Transverse colon (tissue), 4 donors: Measurements from ENCODE around the gene PRR5. TPM values are rescaled to one million over a fixed set of nuclear protein-coding genes. Genes with fewer than 3 reads are reported as not detected.

Source experiments
- DNase-seq: peaks from one replicate; pipeline ENCODE4 v3.0.0-alpha.2; 2019
- H3K27ac ChIP-seq, 4 donors: fragments of 200-600 bp; sonication (generic); 2 replicates each; pipeline ENCODE4 v1.5.1; 2016 to 2018; ENCODE audit warnings: inconsistent platforms in 4 of 4
- H3K27me3 ChIP-seq: fragments of 200-600 bp; sonication (generic); 2 replicates; pipeline ENCODE4 v1.5.1; 2017; ENCODE audit warnings: inconsistent platforms
- H3K36me3 ChIP-seq, 4 donors: fragments of 200-600 bp; sonication (generic); 2 replicates each; pipeline ENCODE4 v1.5.1; 2017 to 2019; ENCODE audit warnings: inconsistent platforms in 4 of 4
- H3K4me1 ChIP-seq, 4 donors: fragments of 200-600 bp; sonication (generic); 2 replicates each; pipeline ENCODE4 v1.5.1; 2017 to 2020; ENCODE audit warnings: inconsistent platforms in 4 of 4
- H3K4me3 ChIP-seq, 4 donors: fragments of 200-600 bp; sonication (generic); 1 replicate in 1 of 4; 2 replicates in 3 of 4; pipeline versions ENCODE4 v1.5.1 to v1.6.1; 2017 to 2019; ENCODE audit warnings: inconsistent platforms in 4 of 4
- H3K9me3 ChIP-seq, 2 donors: fragments of 200-600 bp; sonication (generic); 2 replicates each; pipeline ENCODE4 v1.5.1; 2017 to 2019; ENCODE audit warnings: inconsistent platforms in 2 of 2
- CTCF ChIP-seq, 5 experiments: fragments of 200-600 bp in 3 of 5; fragments of 450-650 bp in 2 of 5; sonication (generic) in 3 of 5; IDR thresholded peaks; 1 replicate in 2 of 5; 2 replicates in 3 of 5; pipeline ENCODE4 v1.5.1; 2016 to 2017; ENCODE audit warnings: antibody characterized with exemption in 5 of 5, inconsistent platforms in 3 of 5, mild to moderate bottlenecking in 2 of 5, moderate library complexity in 1 of 5
- EP300 ChIP-seq: sonication (generic); formaldehyde crosslinking; IDR thresholded peaks from one replicate; pipeline ENCODE4 v1.6.1; 2017; ENCODE audit warnings: antibody characterized with exemption, low read depth
- POLR2A ChIP-seq: fragments of 450-650 bp; IDR thresholded peaks from one replicate; pipeline ENCODE4 v1.6.1; 2016; ENCODE audit warnings: antibody characterized with exemption, mild to moderate bottlenecking, moderate library complexity
- POLR2AphosphoS5 ChIP-seq, 3 donors: sonication (generic); formaldehyde crosslinking; IDR thresholded peaks; one replicate each; pipeline ENCODE4 v1.6.1; 2016; ENCODE audit warnings: antibody characterized with exemption in 3 of 3
- WGBS, 2 donors: methylation state at CpG; one replicate each; pipeline ENCODE4 v1.1.5; 2018; ENCODE audit warnings: low coverage in 1 of 2; 5-methylcytosine and 5-hydroxymethylcytosine counted together
- in situ Hi-C, 4 donors: fragments of 200-750 bp; cut with MboI; loops; one replicate each; pipeline versions ENCODE4 v1.15.0 to v1.15.1; 2017; ENCODE audit warnings: low sequenced_read_pairs in 3 of 4, low pct_ligation_motif_present in 1 of 4, low pct_unique_long_range_greater_than_20kb in 1 of 4
- intact Hi-C: fragments of 100-400 bp; cut with DNase I; formaldehyde crosslinking; loops from one replicate; pipeline ENCODE4 v1.15.1; 2023; ENCODE audit warnings: low total_unique reads
- total RNA-seq, 4 donors: library from RNA; depleted of rRNA; stranded (reverse); fragments of >200 nt; gene quantifications; one replicate each; pipeline ENCODE4 v1.1.0, GENCODE V29; 2016

Gene PRR5
- total RNA-seq, 4 donors from 2014 or later = 17.7 to 68.3 (median 22.2) TPM

- no peaks in the 10 kb centered on the region for H3K36me3 ChIP-seq
- in situ Hi-C loops (no loop called here), intact Hi-C loops (no loop called here)
- TF ChIP-seq POLR2A = no peak
- no peak for TF ChIP-seq CTCF (IDR thresholded peaks at IDR 0.05)
- no peak for TF ChIP-seq POLR2AphosphoS5 (IDR thresholded peaks at IDR 0.05)
- TF ChIP-seq EP300 = no peak
- H3K4me1 ChIP-seq = peaks cover 0 to 66% (median 42%) of the 10 kb centered on the region in 4 donors
- no peak for DNase-seq
- H3K4me3 ChIP-seq = peak overlapping the region in 1 of 4 donors; percentile 13
- peak overlapping the region; percentile 74 to 90 (median 84) for H3K27ac ChIP-seq
- 21 to 40% methylated on average over 1 to 6 of the region's 6 CpGs for WGBS, 2 donors
- peaks cover 47% of the 10 kb centered on the region for H3K27me3 ChIP-seq
- no peaks in the 10 kb centered on the region for H3K9me3 ChIP-seq
These were observed 53.4 kb downstream of the PRR5 start for GRCh38 chr22:44755417-44755816.

- peak; percentile 71 for DNase-seq
- in situ Hi-C loops = no loop called here
- Histone ChIP-seq H3K4me3 (peak overlapping the region in 1 of 4 donors; percentile 13), H3K4me1 (peaks cover 0 to 66% (median 42%) of the 10 kb centered on the region in 4 donors), H3K36me3 (no peaks in the 10 kb centered on the region), H3K27ac (peak overlapping the region; percentile 74 to 90 (median 84)), H3K27me3 (peaks cover 41% of the 10 kb centered on the region), H3K9me3 (no peaks in the 10 kb centered on the region)
- TF ChIP-seq CTCF (IDR thresholded peaks at IDR 0.05) (no peak), POLR2A (no peak), EP300 (no peak), POLR2AphosphoS5 (IDR thresholded peaks at IDR 0.05) (no peak)
- intact Hi-C loops = no loop called here
- 20 to 33% methylated on average over 1 to 9 of the region's 9 CpGs for WGBS, 2 donors
These were observed 54.0 kb downstream of the PRR5 start for GRCh38 chr22:44755956-44756361.

- no peak for DNase-seq
- in situ Hi-C loops = no loop called here
These were observed 56.5 kb downstream of the PRR5 start for GRCh38 chr22:44758344-44758973.

GRCh38 chr22:44759001-44759400 is 57.0 kb downstream of the PRR5 start:
- Histone ChIP-seq H3K36me3 (no peaks in the 10 kb centered on the region), H3K4me3 (no peak overlapping the region), H3K27me3 (peaks cover 13% of the 10 kb centered on the region), H3K4me1 (peaks cover 0 to 50% (median 31%) of the 10 kb centered on the region in 4 donors), H3K27ac (peak overlapping the region in 1 of 4 donors; percentile 29), H3K9me3 (no peaks in the 10 kb centered on the region)
- intact Hi-C loops = no loop called here
- TF ChIP-seq POLR2AphosphoS5 (IDR thresholded peaks at IDR 0.05) (no peak), CTCF (IDR thresholded peaks at IDR 0.05) (no peak), POLR2A (no peak), EP300 (no peak)
- in situ Hi-C loops = no loop called here
- no peak for DNase-seq
- WGBS, 2 donors = 70% methylated on average over 6 of the region's 6 CpGs; no CpG with 5 or more reads in 1 of the 2 donors

More at GRCh38 chr22:44758344-44758973, 56.5 kb downstream of the PRR5 start:
- intact Hi-C loops = no loop called here
- Histone ChIP-seq H3K4me1 (peaks cover 0 to 56% (median 36%) of the 10 kb centered on the region in 4 donors), H3K27me3 (peaks cover 19% of the 10 kb centered on the region), H3K9me3 (no peaks in the 10 kb centered on the region), H3K4me3 (no peak overlapping the region), H3K27ac (peak overlapping the region in 3 of 4 donors; percentile 2 to 34 (median 8)), H3K36me3 (no peaks in the 10 kb centered on the region)
- TF ChIP-seq POLR2AphosphoS5 (IDR thresholded peaks at IDR 0.05) (no peak), CTCF (IDR thresholded peaks at IDR 0.05) (no peak), EP300 (no peak), POLR2A (no peak)
- WGBS, 2 donors = 56 to 60% methylated on average over 3 to 11 of the region's 11 CpGs
